Endothelial cell of umbilical vein (primary cell): Measurements from ENCODE around the gene TMEFF2. TPM values are rescaled to one million over a fixed set of nuclear protein-coding genes. Genes with fewer than 3 reads are reported as not detected.

Experiments
- BruUV-seq: library from RNA; stranded (reverse); fragments of 400-500 nt; replicated peaks from 2 replicates; lab custom pipeline; 2021; lab: Mats Ljungman, UMichigan
- CTCF ChIA-PET: fragments of 300-600, 350-600 bp; sonication (Branson Sonifier 250); formaldehyde crosslinking; loops from one replicate; lab custom pipeline; 2021; ENCODE audit warnings: antibody characterized with exemption, inconsistent platforms; lab: Charles Lee
- POLR2A ChIA-PET: fragments of 300-600, 350-600 bp; sonication (Branson Sonifier 250); formaldehyde crosslinking; loops from one replicate; lab custom pipeline; 2021; ENCODE audit warnings: antibody characterized with exemption, inconsistent platforms; lab: Charles Lee
- DNase-seq: peaks from one replicate; pipeline ENCODE4 v3.0.0-alpha.2; 2011; ENCODE audit warnings: low read depth, low spot score
- FAIRE-seq: peaks from 2 replicates; lab custom pipeline; 2011; peaks lifted over from hg19 to GRCh38; lab: Jason Lieb, UNC
- H2AFZ ChIP-seq: 2 replicates; pipeline ENCODE4 v1.6.0; 2012; ENCODE audit warnings: low read depth, low read length, control low read depth, inconsistent platforms
- H3K27ac ChIP-seq: 2 replicates; pipeline ENCODE4 v1.5.1; 2011; ENCODE audit warnings: low read depth, mild to moderate bottlenecking, control low read depth, low read length, moderate library complexity; ENCODE audit not compliant: insufficient read depth
- H3K27me3 ChIP-seq, 2 experiments: 2 replicates each; pipeline versions ENCODE4 v1.6.0 to v1.6.1; 2011; ENCODE audit warnings: low read length in 2 of 2, mixed read lengths in 1 of 2; ENCODE audit not compliant: control insufficient read depth in 2 of 2, insufficient read depth in 2 of 2
- H3K36me3 ChIP-seq, 2 experiments: 2 replicates in 1 of 2; 3 replicates in 1 of 2; pipeline ENCODE4 v1.5.1; 2011; ENCODE audit warnings: low read length in 2 of 2, mild to moderate bottlenecking in 1 of 2, moderate library complexity in 1 of 2; ENCODE audit not compliant: control insufficient read depth in 2 of 2, insufficient read depth in 2 of 2; ENCODE audit errors: extremely low read depth in 1 of 2
- H3K4me1 ChIP-seq: 3 replicates; pipeline ENCODE4 v1.5.1; 2011; ENCODE audit warnings: mild to moderate bottlenecking, low read length; ENCODE audit not compliant: control insufficient read depth, insufficient read depth; ENCODE audit errors: extremely low read depth
- H3K4me2 ChIP-seq: 2 replicates; pipeline ENCODE4 v1.6.1; 2011; ENCODE audit warnings: low read length, control low read depth, mixed read lengths; ENCODE audit not compliant: insufficient read depth
- H3K4me3 ChIP-seq, 3 experiments: fragments of 200-600 bp in 1 of 3; sonication (generic), shearing (Covaris generic) in 1 of 3; replicated peaks in 1 of 3; 2 replicates each; pipeline ENCODE4 v1.5.1; 2011 to 2016; ENCODE audit warnings: control low read depth in 3 of 3, low read length in 3 of 3, mild to moderate bottlenecking in 2 of 3, inconsistent platforms in 1 of 3, low read depth in 1 of 3, moderate library complexity in 1 of 3; ENCODE audit not compliant: insufficient read depth in 1 of 3
- H3K79me2 ChIP-seq: 2 replicates; pipeline ENCODE4 v1.6.0; 2012; ENCODE audit warnings: low read length, inconsistent platforms; ENCODE audit not compliant: control insufficient read depth, insufficient read depth
- H3K9ac ChIP-seq: replicated peaks from 2 replicates; pipeline ENCODE3; 2011; ENCODE audit warnings: low read length, control low read depth; ENCODE audit not compliant: insufficient read depth; ENCODE audit errors: extremely low read depth
- H3K9me1 ChIP-seq: replicated peaks from 3 replicates; pipeline ENCODE4 v1.6.0; 2011; ENCODE audit warnings: mild to moderate bottlenecking, low read length; ENCODE audit not compliant: control insufficient read depth, insufficient read depth; ENCODE audit errors: extremely low read depth
- H3K9me3 ChIP-seq: replicated peaks from 2 replicates; pipeline ENCODE4 v1.5.1; 2012; ENCODE audit warnings: low read length, inconsistent platforms; ENCODE audit not compliant: control insufficient read depth, insufficient read depth
- H4K20me1 ChIP-seq: replicated peaks from 2 replicates; pipeline ENCODE3; 2011; ENCODE audit warnings: mild to moderate bottlenecking, low read length; ENCODE audit not compliant: control insufficient read depth, insufficient read depth; ENCODE audit errors: extremely low read depth
- CTCF ChIP-seq, 2 donors: IDR thresholded peaks; 1 replicate in 1 of 2; 2 replicates in 1 of 2; pipeline ENCODE4 v1.5.1; 2011; ENCODE audit warnings: low read length in 2 of 2, mild to moderate bottlenecking in 2 of 2, moderate library complexity in 2 of 2, control low read depth in 1 of 2, inconsistent platforms in 1 of 2, low read depth in 1 of 2; ENCODE audit not compliant: insufficient read depth in 1 of 2; ENCODE audit errors: extremely low read depth in 1 of 2
- EZH2 ChIP-seq: IDR thresholded peaks from 2 replicates; pipeline ENCODE4 v1.6.1; 2012; ENCODE audit warnings: borderline replicate concordance, low read depth, mild to moderate bottlenecking, moderate library complexity, low read length, inconsistent platforms; ENCODE audit not compliant: severe bottlenecking
- FOS ChIP-seq: IDR thresholded peaks from 2 replicates; pipeline ENCODE4 v1.6.1; 2011; ENCODE audit warnings: mild to moderate bottlenecking, low read length, moderate library complexity, borderline replicate concordance; ENCODE audit not compliant: insufficient read depth
- GATA2 ChIP-seq: IDR thresholded peaks from 2 replicates; pipeline ENCODE4 v1.7.0; 2011; ENCODE audit warnings: low read depth, mild to moderate bottlenecking, moderate library complexity, mixed read lengths, low read length; ENCODE audit not compliant: insufficient read length, insufficient read depth
- JUN ChIP-seq: IDR thresholded peaks from 2 replicates; pipeline ENCODE4 v1.6.1; 2011; ENCODE audit warnings: borderline replicate concordance, low read depth; ENCODE audit not compliant: insufficient read length, insufficient read depth
- MYC ChIP-seq: IDR thresholded peaks from one replicate; pipeline ENCODE4 v1.6.1; 2011; ENCODE audit warnings: mild to moderate bottlenecking, low read depth, low read length
- POLR2A ChIP-seq: IDR thresholded peaks from 2 replicates; pipeline ENCODE4 v1.6.1; 2012; ENCODE audit warnings: low read depth, mild to moderate bottlenecking, control low read depth, low read length
- POLR2AphosphoS5 ChIP-seq: IDR thresholded peaks from 2 replicates; pipeline ENCODE4 v1.6.1; 2012; ENCODE audit warnings: low read depth, mild to moderate bottlenecking, control low read depth, low read length, moderate library complexity; ENCODE audit not compliant: insufficient read depth
- dilution Hi-C: fragments of 300-500 bp; cut with MboI; formaldehyde crosslinking; loops from one replicate; pipeline ENCODE4 v1.15.0; 2019; ENCODE audit warnings: low sequenced_read_pairs; ENCODE audit not compliant: extremely low pct_ligation_motif_present
- intact Hi-C: fragments of 100-400 bp; cut with micrococcal nuclease; formaldehyde crosslinking; loops from one replicate; pipeline ENCODE4 v1.10.0; 2022
- polyA plus RNA-seq, 4 experiments: library from polyadenylated mRNA; depleted of rRNA in 3 of 4; stranded (reverse) in 3 of 4; unstranded in 1 of 4; fragments of >200 nt; gene quantifications; 2 replicates each; pipeline versions ENCODE4 v1.2.1 to v1.2.3, GENCODE V29; 2011 to 2012; ENCODE audit warnings: missing spikeins in 1 of 4
- total RNA-seq: library from RNA; stranded (reverse); gene quantifications from 2 replicates; pipeline ENCODE4 v1.2.3, GENCODE V29; 2021
- TF ChIP-seq, protein P1 (sequence below): IDR thresholded peaks from 2 replicates; pipeline ENCODE4 v1.6.1; 2011; ENCODE audit not compliant: insufficient read depth, insufficient read length

TMEFF2 gene
- total and polyA plus RNA-seq, 2 donors (not counting 3 experiments of a cell fraction or from before 2014, with no cell fraction given) = 0.18 to 0.20 TPM

- Histone ChIP-seq H3K4me3 (no peak overlapping the region), H4K20me1 (no peaks in the 10 kb centered on the region), H3K27me3 (no peaks in the 10 kb centered on the region), H3K36me3 (no peaks in the 10 kb centered on the region), H3K27ac (no peak overlapping the region), H3K9ac (no peak overlapping the region), H3K79me2 (no peaks in the 10 kb centered on the region), H3K4me1 (no peaks in the 10 kb centered on the region), H3K9me1 (no peaks in the 10 kb centered on the region), H3K9me3 (no peaks in the 10 kb centered on the region), H2AFZ (no peak overlapping the region), H3K4me2 (no peak overlapping the region)
- no peak for FAIRE-seq
- intact Hi-C loops (no loop called here), dilution Hi-C loops (no loop called here)
- no TSS peak for BruUV-seq
- no peak for TF ChIP-seq FOS
- no peak for TF ChIP-seq JUN
- TF ChIP-seq CTCF (IDR thresholded peaks at IDR 0.05; ENCODE audit: extremely low read depth in 1 of 2, insufficient read depth in 1 of 2, low read depth in 1 of 2, low read length in 2 of 2) = no peak
- TF ChIP-seq POLR2AphosphoS5 = no peak
- TF ChIP-seq POLR2A = no peak
- TF ChIP-seq, protein P1, sequence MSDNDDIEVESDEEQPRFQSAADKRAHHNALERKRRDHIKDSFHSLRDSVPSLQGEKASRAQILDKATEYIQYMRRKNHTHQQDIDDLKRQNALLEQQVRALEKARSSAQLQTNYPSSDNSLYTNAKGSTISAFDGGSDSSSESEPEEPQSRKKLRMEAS = no peak
- no peak for TF ChIP-seq GATA2
- TF ChIP-seq MYC = no peak
- no peak for TF ChIP-seq EZH2
- CTCF ChIA-PET = interaction anchor here (1.2 to 1.8 kb wide), 2 partner anchors 12 to 17 kb away, joined by 3 read pairs; no protein-coding TSS in a partner anchor
- POLR2A ChIA-PET = no interaction called here
- no peak for DNase-seq
Measured at GRCh38 chr2:192122141-192122540, 72.6 kb downstream of the TMEFF2 start.
